GM23338 (cell line): Measurements from ENCODE around the gene THSD7A. TPM values are rescaled to one million over a fixed set of nuclear protein-coding genes. Genes with fewer than 3 reads are reported as not detected.

Experiments used
- ATAC-seq: fragments of 200-7000 bp; cut with Tn5 transposase; 3 replicates; pipeline ENCODE4 v1.9.1; 2020
- DNase-seq: peaks from one replicate; pipeline ENCODE4 v3.0.0-alpha.2; 2015; ENCODE audit warnings: low spot score
- H2AFZ ChIP-seq: fragments of 200-600 bp; sonication (generic); 2 replicates; pipeline ENCODE4 v1.8.0; 2016; ENCODE audit warnings: antibody characterized with exemption, mild to moderate bottlenecking, moderate library complexity
- H3F3A ChIP-seq: fragments of 200-600 bp; sonication (generic); replicated peaks from 2 replicates; pipeline ENCODE4 v1.8.0; 2017; ENCODE audit warnings: antibody characterized with exemption, mixed run types, low read depth
- H3K27ac ChIP-seq: fragments of 200-600 bp; sonication (generic); 2 replicates; pipeline ENCODE4 v1.6.1; 2016; ENCODE audit warnings: low read depth
- H3K27me3 ChIP-seq: fragments of 200-600 bp; sonication (generic); 2 replicates; pipeline ENCODE4 v1.8.0; 2016; ENCODE audit warnings: mild to moderate bottlenecking, mixed run types, moderate library complexity; ENCODE audit not compliant: insufficient read depth
- H3K36me3 ChIP-seq: fragments of 200-600 bp; sonication (generic); 2 replicates; pipeline ENCODE4 v1.8.0; 2016; ENCODE audit warnings: mild to moderate bottlenecking; ENCODE audit not compliant: insufficient read depth
- H3K4me1 ChIP-seq: fragments of 200-600 bp; sonication (generic); 2 replicates; pipeline ENCODE4 v1.8.0; 2016; ENCODE audit warnings: mild to moderate bottlenecking, moderate library complexity; ENCODE audit not compliant: insufficient read depth
- H3K4me2 ChIP-seq: fragments of 200-600 bp; sonication (generic); 2 replicates; pipeline ENCODE4 v1.7.1; 2017; ENCODE audit warnings: mixed run types
- H3K4me3 ChIP-seq: fragments of 200-600 bp; sonication (generic); 2 replicates; pipeline ENCODE4 v1.6.1; 2016; ENCODE audit warnings: mixed run types
- H3K79me2 ChIP-seq: fragments of 200-600 bp; sonication (generic); replicated peaks from 2 replicates; pipeline ENCODE4 v1.8.0; 2017; ENCODE audit warnings: mild to moderate bottlenecking; ENCODE audit not compliant: insufficient read depth
- H3K9me2 ChIP-seq: fragments of 200-600 bp; sonication (generic); 2 replicates; pipeline ENCODE4 v1.8.0; 2017; ENCODE audit not compliant: insufficient read depth
- H4K20me1 ChIP-seq: fragments of 200-600 bp; sonication (generic); replicated peaks from 2 replicates; pipeline ENCODE4 v1.8.0; 2017; ENCODE audit warnings: mild to moderate bottlenecking; ENCODE audit not compliant: insufficient read depth
- H3K27ac Mint-ChIP-seq: 2 replicates; pipeline ENCODE4 v1.8.0; 2020; ENCODE audit warnings: inconsistent platforms, mild to moderate bottlenecking, moderate library complexity, mixed read lengths
- H3K27me3 Mint-ChIP-seq: 3 replicates; pipeline ENCODE4 v1.8.0; 2022; ENCODE audit warnings: low read depth, mild to moderate bottlenecking, moderate library complexity, mixed read lengths, inconsistent platforms; ENCODE audit not compliant: insufficient read depth, poor library complexity
- H3K36me3 Mint-ChIP-seq: 3 replicates; pipeline ENCODE4 v1.8.0; 2021; ENCODE audit warnings: low read depth, mild to moderate bottlenecking, inconsistent platforms, moderate library complexity, mixed read lengths
- H3K4me1 Mint-ChIP-seq: 3 replicates; pipeline ENCODE4 v1.8.0; 2020; ENCODE audit warnings: mild to moderate bottlenecking, inconsistent platforms, mixed read lengths
- H3K4me3 Mint-ChIP-seq: 3 replicates; pipeline ENCODE4 v1.8.0; 2021; ENCODE audit warnings: moderate library complexity, mild to moderate bottlenecking, inconsistent platforms, mixed read lengths
- H3K9me3 Mint-ChIP-seq: 3 replicates; pipeline ENCODE4 v1.8.0; 2020; ENCODE audit warnings: moderate library complexity, mild to moderate bottlenecking, inconsistent platforms, mixed read lengths
- CREB1 ChIP-seq: fragments of 250-450 bp; sonication (Bioruptor Pico); IDR thresholded peaks from 2 replicates; pipeline ENCODE4 v1.5.0; 2020; ENCODE audit warnings: low read depth, mild to moderate bottlenecking, moderate library complexity
- ETS1 ChIP-seq: IDR thresholded peaks from 2 replicates; pipeline ENCODE4 v1.6.1; 2016; ENCODE audit warnings: antibody characterized with exemption
- EZH2 ChIP-seq: fragments of 200-600 bp; sonication (generic); IDR thresholded peaks from one replicate; pipeline ENCODE4 v1.8.0; 2017; ENCODE audit warnings: antibody characterized with exemption, mild to moderate bottlenecking, low read depth; ENCODE audit not compliant: unreplicated experiment
- EZH2phosphoT487 ChIP-seq: fragments of 200-600 bp; sonication (generic); IDR thresholded peaks from one replicate; pipeline ENCODE4 v1.8.1; 2018; ENCODE audit warnings: antibody characterized with exemption; ENCODE audit not compliant: unreplicated experiment
- JUNB ChIP-seq: IDR thresholded peaks from one replicate; pipeline ENCODE4 v1.6.1; 2016; ENCODE audit warnings: antibody characterized with exemption; ENCODE audit not compliant: unreplicated experiment
- NANOG ChIP-seq: IDR thresholded peaks from 2 replicates; pipeline ENCODE4 v1.6.1; 2016; ENCODE audit warnings: antibody characterized with exemption, borderline replicate concordance
- POLR2AphosphoS5 ChIP-seq: IDR thresholded peaks from 2 replicates; pipeline ENCODE4 v1.6.1; 2016; ENCODE audit warnings: antibody characterized with exemption, low read depth
- REST ChIP-seq: IDR thresholded peaks from one replicate; pipeline ENCODE4 v1.6.1; 2018; ENCODE audit warnings: antibody characterized with exemption; ENCODE audit not compliant: unreplicated experiment
- STAT1 ChIP-seq: IDR thresholded peaks from one replicate; pipeline ENCODE4 v1.6.1; 2016; ENCODE audit warnings: antibody characterized with exemption; ENCODE audit not compliant: unreplicated experiment
- ZNF114 ChIP-seq: fragments of 250-450 bp; sonication (Bioruptor Pico); IDR thresholded peaks from 2 replicates; pipeline ENCODE4 v1.5.0; 2020; ENCODE audit warnings: mild to moderate bottlenecking, moderate library complexity
- ZNF331 ChIP-seq: fragments of 250-450 bp; sonication (Bioruptor Pico); IDR thresholded peaks from 2 replicates; pipeline ENCODE4 v1.5.0; 2020; ENCODE audit warnings: low read depth, mild to moderate bottlenecking, moderate library complexity
- polyA plus RNA-seq: library from polyadenylated mRNA; unstranded; fragments of >200 nt; fragmentation: Nextera tagmentation; extraction: Ambion mirVana; gene quantifications from 2 replicates; pipeline ENCODE4 v1.2.1, GENCODE V29; 2016
- total RNA-seq: library from RNA; depleted of rRNA; stranded (reverse); fragments of >200 nt; shearing (Covaris generic); gene quantifications from 2 replicates; pipeline ENCODE4 v1.2.3, GENCODE V29; 2014
- TF ChIP-seq, protein P1 (sequence below): fragments of 250-450 bp; sonication (Bioruptor Pico); IDR thresholded peaks from 2 replicates; pipeline ENCODE4 v1.5.0; 2020; ENCODE audit warnings: mild to moderate bottlenecking, moderate library complexity
- TF ChIP-seq, protein P2 (sequence below), 2 experiments: fragments of 200-600 bp in 1 of 2; sonication (generic) in 1 of 2; conservative IDR thresholded peaks; 2 replicates each; pipeline versions ENCODE4 v1.5.1 to v1.6.1; 2016 to 2017; ENCODE audit warnings: antibody characterized with exemption in 2 of 2, low read depth in 2 of 2, mild to moderate bottlenecking in 2 of 2, moderate library complexity in 1 of 2

THSD7A gene
- total and polyA plus RNA-seq, 2 experiments from 2014 or later: 1.3 to 2.1 TPM

- H3K27me3 ChIP-seq: no peaks in the 10 kb centered on the region
- no peak overlapping the region for H3K27ac ChIP-seq
- H3K4me1 Mint-ChIP-seq: no peaks in the 10 kb centered on the region
- H3F3A ChIP-seq: no peaks in the 10 kb centered on the region
- H3K4me1 ChIP-seq: no peaks in the 10 kb centered on the region
- no peak overlapping the region for H3K27ac Mint-ChIP-seq
- DNase-seq: no peak
- TF ChIP-seq CREB1 (CRISPR knock-in tag): no peak
- no peak for TF ChIP-seq ZNF331 (CRISPR knock-in tag)
- no peak for TF ChIP-seq STAT1
- no peak for TF ChIP-seq NANOG
- no peak for TF ChIP-seq EZH2phosphoT487
- TF ChIP-seq ZNF114 (CRISPR knock-in tag): no peak
- TF ChIP-seq ETS1: no peak
- no peak for TF ChIP-seq POLR2AphosphoS5
- TF ChIP-seq, protein P1, sequence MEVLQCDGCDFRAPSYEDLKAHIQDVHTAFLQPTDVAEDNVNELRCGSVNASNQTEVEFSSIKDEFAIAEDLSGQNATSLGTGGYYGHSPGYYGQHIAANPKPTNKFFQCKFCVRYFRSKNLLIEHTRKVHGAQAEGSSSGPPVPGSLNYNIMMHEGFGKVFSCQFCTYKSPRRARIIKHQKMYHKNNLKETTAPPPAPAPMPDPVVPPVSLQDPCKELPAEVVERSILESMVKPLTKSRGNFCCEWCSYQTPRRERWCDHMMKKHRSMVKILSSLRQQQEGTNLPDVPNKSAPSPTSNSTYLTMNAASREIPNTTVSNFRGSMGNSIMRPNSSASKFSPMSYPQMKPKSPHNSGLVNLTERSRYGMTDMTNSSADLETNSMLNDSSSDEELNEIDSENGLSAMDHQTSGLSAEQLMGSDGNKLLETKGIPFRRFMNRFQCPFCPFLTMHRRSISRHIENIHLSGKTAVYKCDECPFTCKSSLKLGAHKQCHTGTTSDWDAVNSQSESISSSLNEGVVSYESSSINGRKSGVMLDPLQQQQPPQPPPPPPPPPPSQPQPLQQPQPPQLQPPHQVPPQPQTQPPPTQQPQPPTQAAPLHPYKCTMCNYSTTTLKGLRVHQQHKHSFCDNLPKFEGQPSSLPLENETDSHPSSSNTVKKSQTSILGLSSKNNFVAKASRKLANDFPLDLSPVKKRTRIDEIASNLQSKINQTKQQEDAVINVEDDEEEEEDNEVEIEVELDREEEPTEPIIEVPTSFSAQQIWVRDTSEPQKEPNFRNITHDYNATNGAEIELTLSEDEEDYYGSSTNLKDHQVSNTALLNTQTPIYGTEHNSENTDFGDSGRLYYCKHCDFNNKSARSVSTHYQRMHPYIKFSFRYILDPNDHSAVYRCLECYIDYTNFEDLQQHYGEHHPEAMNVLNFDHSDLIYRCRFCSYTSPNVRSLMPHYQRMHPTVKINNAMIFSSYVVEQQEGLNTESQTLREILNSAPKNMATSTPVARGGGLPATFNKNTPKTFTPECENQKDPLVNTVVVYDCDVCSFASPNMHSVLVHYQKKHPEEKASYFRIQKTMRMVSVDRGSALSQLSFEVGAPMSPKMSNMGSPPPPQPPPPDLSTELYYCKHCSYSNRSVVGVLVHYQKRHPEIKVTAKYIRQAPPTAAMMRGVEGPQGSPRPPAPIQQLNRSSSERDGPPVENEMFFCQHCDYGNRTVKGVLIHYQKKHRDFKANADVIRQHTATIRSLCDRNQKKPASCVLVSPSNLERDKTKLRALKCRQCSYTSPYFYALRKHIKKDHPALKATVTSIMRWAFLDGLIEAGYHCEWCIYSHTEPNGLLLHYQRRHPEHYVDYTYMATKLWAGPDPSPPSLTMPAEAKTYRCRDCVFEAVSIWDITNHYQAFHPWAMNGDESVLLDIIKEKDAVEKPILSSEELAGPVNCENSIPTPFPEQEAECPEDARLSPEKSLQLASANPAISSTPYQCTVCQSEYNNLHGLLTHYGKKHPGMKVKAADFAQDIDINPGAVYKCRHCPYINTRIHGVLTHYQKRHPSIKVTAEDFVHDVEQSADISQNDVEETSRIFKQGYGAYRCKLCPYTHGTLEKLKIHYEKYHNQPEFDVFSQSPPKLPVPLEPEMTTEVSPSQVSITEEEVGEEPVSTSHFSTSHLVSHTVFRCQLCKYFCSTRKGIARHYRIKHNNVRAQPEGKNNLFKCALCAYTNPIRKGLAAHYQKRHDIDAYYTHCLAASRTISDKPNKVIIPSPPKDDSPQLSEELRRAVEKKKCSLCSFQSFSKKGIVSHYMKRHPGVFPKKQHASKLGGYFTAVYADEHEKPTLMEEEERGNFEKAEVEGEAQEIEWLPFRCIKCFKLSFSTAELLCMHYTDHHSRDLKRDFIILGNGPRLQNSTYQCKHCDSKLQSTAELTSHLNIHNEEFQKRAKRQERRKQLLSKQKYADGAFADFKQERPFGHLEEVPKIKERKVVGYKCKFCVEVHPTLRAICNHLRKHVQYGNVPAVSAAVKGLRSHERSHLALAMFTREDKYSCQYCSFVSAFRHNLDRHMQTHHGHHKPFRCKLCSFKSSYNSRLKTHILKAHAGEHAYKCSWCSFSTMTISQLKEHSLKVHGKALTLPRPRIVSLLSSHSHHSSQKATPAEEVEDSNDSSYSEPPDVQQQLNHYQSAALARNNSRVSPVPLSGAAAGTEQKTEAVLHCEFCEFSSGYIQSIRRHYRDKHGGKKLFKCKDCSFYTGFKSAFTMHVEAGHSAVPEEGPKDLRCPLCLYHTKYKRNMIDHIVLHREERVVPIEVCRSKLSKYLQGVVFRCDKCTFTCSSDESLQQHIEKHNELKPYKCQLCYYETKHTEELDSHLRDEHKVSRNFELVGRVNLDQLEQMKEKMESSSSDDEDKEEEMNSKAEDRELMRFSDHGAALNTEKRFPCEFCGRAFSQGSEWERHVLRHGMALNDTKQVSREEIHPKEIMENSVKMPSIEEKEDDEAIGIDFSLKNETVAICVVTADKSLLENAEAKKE (CRISPR knock-in tag): no peak
- TF ChIP-seq EZH2: no peak
- TF ChIP-seq, protein P2, sequence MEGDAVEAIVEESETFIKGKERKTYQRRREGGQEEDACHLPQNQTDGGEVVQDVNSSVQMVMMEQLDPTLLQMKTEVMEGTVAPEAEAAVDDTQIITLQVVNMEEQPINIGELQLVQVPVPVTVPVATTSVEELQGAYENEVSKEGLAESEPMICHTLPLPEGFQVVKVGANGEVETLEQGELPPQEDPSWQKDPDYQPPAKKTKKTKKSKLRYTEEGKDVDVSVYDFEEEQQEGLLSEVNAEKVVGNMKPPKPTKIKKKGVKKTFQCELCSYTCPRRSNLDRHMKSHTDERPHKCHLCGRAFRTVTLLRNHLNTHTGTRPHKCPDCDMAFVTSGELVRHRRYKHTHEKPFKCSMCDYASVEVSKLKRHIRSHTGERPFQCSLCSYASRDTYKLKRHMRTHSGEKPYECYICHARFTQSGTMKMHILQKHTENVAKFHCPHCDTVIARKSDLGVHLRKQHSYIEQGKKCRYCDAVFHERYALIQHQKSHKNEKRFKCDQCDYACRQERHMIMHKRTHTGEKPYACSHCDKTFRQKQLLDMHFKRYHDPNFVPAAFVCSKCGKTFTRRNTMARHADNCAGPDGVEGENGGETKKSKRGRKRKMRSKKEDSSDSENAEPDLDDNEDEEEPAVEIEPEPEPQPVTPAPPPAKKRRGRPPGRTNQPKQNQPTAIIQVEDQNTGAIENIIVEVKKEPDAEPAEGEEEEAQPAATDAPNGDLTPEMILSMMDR (conservative IDR thresholded peaks at IDR 0.05; ENCODE audit: low read depth in 2 of 2): no peak
- TF ChIP-seq REST: no peak
- no peak for TF ChIP-seq JUNB
- ATAC-seq: no peak
- no peak overlapping the region for H3K4me3 ChIP-seq
- no peaks in the 10 kb centered on the region for H3K9me2 ChIP-seq
- no peak overlapping the region for H3K4me2 ChIP-seq
- no peaks in the 10 kb centered on the region for H3K36me3 ChIP-seq
- no peak overlapping the region for H3K4me3 Mint-ChIP-seq
- H2AFZ ChIP-seq: no peak overlapping the region
- no peaks in the 10 kb centered on the region for H3K36me3 Mint-ChIP-seq
- H3K27me3 Mint-ChIP-seq: peaks cover 2% of the 10 kb centered on the region
- no peaks in the 10 kb centered on the region for H3K79me2 ChIP-seq
- H4K20me1 ChIP-seq: no peaks in the 10 kb centered on the region
- H3K9me3 Mint-ChIP-seq: no peaks in the 10 kb centered on the region
Measured at GRCh38 chr7:11570922-11571550, 261.0 kb downstream of the THSD7A start.
